IMR-90 (cell line): ENCODE measurements around the gene HDAC3. TPM values are rescaled to one million over a fixed set of nuclear protein-coding genes. Genes with fewer than 3 reads are reported as not detected.

ENCODE experiments used
- ATAC-seq: fragments of 200-7000 bp; cut with Tn5 transposase; 2 replicates; pipeline ENCODE4 v1.9.1; 2020; ENCODE audit warnings: low read depth, mild to moderate bottlenecking, moderate library complexity
- BruUV-seq: library from RNA; stranded (reverse); fragments of 400-500 nt; replicated peaks from 2 replicates; lab custom pipeline; 2021; lab: Mats Ljungman, UMichigan
- CTCF ChIA-PET: fragments of 300-600 bp; formaldehyde crosslinking; extraction: SDS; loops from one replicate; lab custom pipeline; 2021; ENCODE audit warnings: antibody characterized with exemption; lab: Yijun Ruan, JAX
- POLR2A ChIA-PET: fragments of 300-600 bp; sonication (Branson Sonifier 250); formaldehyde crosslinking; loops from one replicate; lab custom pipeline; 2022; ENCODE audit warnings: antibody characterized with exemption; ENCODE audit not compliant: unreplicated experiment; lab: Charles Lee
- DNase-seq: peaks from one replicate; pipeline ENCODE4 v3.0.0; 2013
- H2AFZ ChIP-seq: replicated peaks from 2 replicates; pipeline ENCODE3; 2013; ENCODE audit warnings: low read length, mild to moderate bottlenecking; ENCODE audit not compliant: poor library complexity
- H2AK5ac ChIP-seq: 2 replicates; pipeline ENCODE4 v1.6.1; 2013; ENCODE audit warnings: low read depth, low read length, inconsistent platforms
- H2AK9ac ChIP-seq: replicated peaks from 2 replicates; pipeline ENCODE3; 2013; ENCODE audit warnings: mild to moderate bottlenecking, low read depth, low read length, moderate library complexity; ENCODE audit not compliant: poor library complexity
- H2BK120ac ChIP-seq: 2 replicates; pipeline ENCODE4 v1.6.1; 2013; ENCODE audit warnings: low read depth, low read length, inconsistent platforms
- H2BK15ac ChIP-seq: 3 replicates; pipeline ENCODE4 v1.6.1; 2013; ENCODE audit warnings: low read depth, low read length, inconsistent platforms
- H2BK20ac ChIP-seq: 2 replicates; pipeline ENCODE4 v1.6.1; 2013; ENCODE audit warnings: low read depth, mild to moderate bottlenecking, inconsistent platforms, low read length, moderate library complexity
- H2BK5ac ChIP-seq: 2 replicates; pipeline ENCODE4 v1.6.1; 2013; ENCODE audit warnings: mild to moderate bottlenecking, low read depth, low read length, inconsistent platforms; ENCODE audit not compliant: poor library complexity, severe bottlenecking
- H3K14ac ChIP-seq: replicated peaks from 2 replicates; pipeline ENCODE4 v1.6.1; 2013; ENCODE audit warnings: low read depth, low read length, inconsistent platforms
- H3K18ac ChIP-seq: 2 replicates; pipeline ENCODE4 v1.6.1; 2013; ENCODE audit warnings: low read depth, low read length, control low read depth
- H3K23ac ChIP-seq: 2 replicates; pipeline ENCODE4 v1.6.1; 2013; ENCODE audit warnings: low read depth, low read length, inconsistent platforms
- H3K27ac ChIP-seq: 2 replicates; pipeline ENCODE4 v1.5.1; 2013; ENCODE audit warnings: mild to moderate bottlenecking, control low read depth, low read length; ENCODE audit not compliant: insufficient read depth
- H3K27me3 ChIP-seq: 2 replicates; pipeline ENCODE4 v1.6.1; 2013; ENCODE audit warnings: low read length; ENCODE audit not compliant: control insufficient read depth, insufficient read depth
- H3K36me3 ChIP-seq: 2 replicates; pipeline ENCODE4 v1.6.1; 2013; ENCODE audit warnings: low read length, mixed read lengths; ENCODE audit not compliant: control insufficient read depth, insufficient read depth
- H3K4ac ChIP-seq: 2 replicates; pipeline ENCODE4 v1.6.1; 2013; ENCODE audit warnings: low read depth, low read length, inconsistent platforms
- H3K4me1 ChIP-seq: 2 replicates; pipeline ENCODE4 v1.6.1; 2013; ENCODE audit warnings: low read length, mixed read lengths; ENCODE audit not compliant: control insufficient read depth, insufficient read depth
- H3K4me2 ChIP-seq: 2 replicates; pipeline ENCODE4 v1.6.1; 2013; ENCODE audit warnings: low read depth, mild to moderate bottlenecking, control low read depth, low read length, moderate library complexity
- H3K4me3 ChIP-seq: 2 replicates; pipeline ENCODE4 v1.5.1; 2013; ENCODE audit warnings: low read depth, mild to moderate bottlenecking, control low read depth, low read length, moderate library complexity; ENCODE audit not compliant: insufficient read depth
- H3K56ac ChIP-seq: 2 replicates; pipeline ENCODE4 v1.6.1; 2013; ENCODE audit warnings: low read length, inconsistent platforms; ENCODE audit not compliant: insufficient read depth; ENCODE audit errors: extremely low read depth
- H3K79me1 ChIP-seq, 2 experiments: 2 replicates each; pipeline ENCODE4 v1.6.1; 2013; ENCODE audit warnings: low read length in 2 of 2, inconsistent platforms in 1 of 2, low read depth in 1 of 2
- H3K9ac ChIP-seq: 2 replicates; pipeline ENCODE4 v1.6.1; 2013; ENCODE audit warnings: low read depth, low read length, control low read depth
- H3K9me1 ChIP-seq: 2 replicates; pipeline ENCODE4 v1.6.1; 2013; ENCODE audit warnings: low read length, inconsistent platforms; ENCODE audit not compliant: insufficient read depth
- H3K9me3 ChIP-seq: 2 replicates; pipeline ENCODE4 v1.6.1; 2013; ENCODE audit warnings: low read length; ENCODE audit not compliant: control insufficient read depth, insufficient read depth
- H4K20me1 ChIP-seq: 2 replicates; pipeline ENCODE4 v1.6.1; 2013; ENCODE audit warnings: low read length, inconsistent platforms; ENCODE audit not compliant: insufficient read depth
- H4K5ac ChIP-seq: 2 replicates; pipeline ENCODE4 v1.6.1; 2013; ENCODE audit warnings: mild to moderate bottlenecking, low read depth, low read length, control low read depth
- H4K8ac ChIP-seq, 2 experiments: 2 replicates each; pipeline ENCODE4 v1.6.1; 2013; ENCODE audit warnings: low read depth in 2 of 2, low read length in 2 of 2, control low read depth in 1 of 2, inconsistent platforms in 1 of 2
- H4K91ac ChIP-seq: 2 replicates; pipeline ENCODE4 v1.6.1; 2013; ENCODE audit warnings: low read depth, low read length, inconsistent platforms; ENCODE audit not compliant: insufficient read depth
- BHLHE40 ChIP-seq: fragments of 150-350 bp; IDR thresholded peaks from 2 replicates; pipeline ENCODE4 v1.6.1; 2016; ENCODE audit warnings: mild to moderate bottlenecking, low read depth, low read length
- CHD1 ChIP-seq: IDR thresholded peaks from 2 replicates; pipeline ENCODE4 v1.6.1; 2012; ENCODE audit warnings: low read depth, low read length, improper control_type of control experiment
- CTCF ChIP-seq: conservative IDR thresholded peaks from 2 replicates; pipeline ENCODE4 v1.5.1; 2012; ENCODE audit warnings: mild to moderate bottlenecking, low read depth, low read length, improper control_type of control experiment
- ELK1 ChIP-seq: fragments of 150-350 bp; IDR thresholded peaks from 2 replicates; pipeline ENCODE4 v1.6.1; 2016; ENCODE audit warnings: low read depth, mild to moderate bottlenecking, low read length, moderate library complexity, borderline replicate concordance
- FOS ChIP-seq: fragments of 150-350 bp; IDR thresholded peaks from 2 replicates; pipeline ENCODE4 v1.6.1; 2016; ENCODE audit warnings: low read depth, low read length
- MAFK ChIP-seq: IDR thresholded peaks from 2 replicates; pipeline ENCODE4 v1.6.1; 2012; ENCODE audit warnings: low read depth, low read length, improper control_type of control experiment
- MAZ ChIP-seq: IDR thresholded peaks from 2 replicates; pipeline ENCODE4 v1.6.1; 2012; ENCODE audit warnings: low read depth, mild to moderate bottlenecking, low read length, improper control_type of control experiment, moderate library complexity, borderline replicate concordance
- MXI1 ChIP-seq: IDR thresholded peaks from 2 replicates; pipeline ENCODE4 v1.6.1; 2012; ENCODE audit warnings: low read depth, mild to moderate bottlenecking, low read length, moderate library complexity, borderline replicate concordance
- NFE2L2 ChIP-seq: fragments of 150-350 bp; IDR thresholded peaks from 2 replicates; pipeline ENCODE4 v1.6.1; 2016; ENCODE audit warnings: low read depth, mild to moderate bottlenecking, low read length
- POLR2A ChIP-seq: IDR thresholded peaks from 2 replicates; pipeline ENCODE4 v1.6.1; 2012; ENCODE audit warnings: mild to moderate bottlenecking, low read depth, low read length
- RFX5 ChIP-seq: IDR thresholded peaks from 2 replicates; pipeline ENCODE4 v1.8.0; 2012; ENCODE audit warnings: low read depth, mild to moderate bottlenecking, low read length, moderate library complexity
- SMC3 ChIP-seq: fragments of 150-350 bp; IDR thresholded peaks from 2 replicates; pipeline ENCODE4 v1.6.1; 2016; ENCODE audit warnings: low read depth, mild to moderate bottlenecking, antibody characterized with exemption, low read length, moderate library complexity
- USF2 ChIP-seq: fragments of 150-350 bp; IDR thresholded peaks from 2 replicates; pipeline ENCODE4 v1.6.1; 2017; ENCODE audit warnings: mild to moderate bottlenecking, antibody characterized with exemption, low read length, low read depth
- WGBS, 2 experiments: methylation state at CpG; one replicate each; pipeline versions ENCODE4 v1.1.5 to v1.1.7; 2013; ENCODE audit warnings: missing lambda C conversion rate in 2 of 2; ENCODE audit not compliant: insufficient read length in 1 of 2; ENCODE audit errors: extremely low coverage in 2 of 2; 5-methylcytosine and 5-hydroxymethylcytosine counted together
- dilution Hi-C: fragments of 300-500 bp; cut with HindIII; formaldehyde crosslinking; loops from one replicate; pipeline ENCODE4 v1.14.3; 2018; ENCODE audit warnings: low sequenced_read_pairs; ENCODE audit not compliant: unreplicated experiment
- in situ Hi-C: fragments of 300-500 bp; cut with MboI; formaldehyde crosslinking; loops from 3 replicates; pipeline ENCODE4 v1.14.3; 2019; ENCODE audit warnings: low sequenced_read_pairs, inconsistent platforms, mixed read lengths
- intact Hi-C: fragments of 100-400 bp; cut with micrococcal nuclease; formaldehyde crosslinking; loops from 2 replicates; pipeline ENCODE4 v1.10.0; 2022
- polyA plus RNA-seq, 3 experiments: library from polyadenylated mRNA; depleted of rRNA; stranded (reverse); fragments of >200 nt; gene quantifications; 2 replicates each; pipeline ENCODE4 v1.2.3, GENCODE V29; 2012; ENCODE audit warnings: low replicate concordance in 1 of 3
- total RNA-seq: library from RNA; depleted of rRNA; stranded (reverse); fragments of >200 nt; gene quantifications from 2 replicates; pipeline ENCODE4 v1.2.3, GENCODE V29; 2012

HDAC3 gene
- total and polyA plus RNA-seq, 2 of the 4 experiments (the other 2 are of a cell fraction) = 84.2 to 89.7 TPM

- H3K9me1 ChIP-seq = no peaks in the 10 kb centered on the region; the same call in 1 of the 2 replicates
- TF ChIP-seq POLR2A (no peak), FOS (no peak), SMC3 (no peak), CTCF (no peak), MXI1 (no peak), NFE2L2 (no peak), ELK1 (no peak), USF2 (no peak), RFX5 (no peak), CHD1 (no peak), MAZ (no peak), BHLHE40 (no peak), MAFK (no peak)
- in situ Hi-C loops (no loop called here), intact Hi-C loops (no loop called here), dilution Hi-C loops (no loop called here)
- no peaks in the 10 kb centered on the region for H3K9me3 ChIP-seq
- H3K4ac ChIP-seq = no peak overlapping the region
- BruUV-seq = no TSS peak
- no peak overlapping the region for H2AFZ ChIP-seq
- H3K4me3 ChIP-seq = no peak overlapping the region
- peaks cover 3% of the 10 kb centered on the region; the same call in 1 of the 2 replicates for H4K20me1 ChIP-seq
- peak overlapping the region; percentile 47; the same call in 1 of the 2 replicates for H3K23ac ChIP-seq
- ATAC-seq (no peak), DNase-seq (no peak)
- WGBS, 2 experiments = 90% methylated on average over 2 of the region's 9 CpGs; no CpG with 5 or more reads in 1 of the 2 experiments
- peaks cover 6% of the 10 kb centered on the region for H3K36me3 ChIP-seq
- ChIA-PET CTCF (interaction anchor here (1.1 to 6.7 kb wide), 2 partner anchors 8 to 23 kb away, joined by 5 to 94 read pairs; no protein-coding TSS in a partner anchor), POLR2A (no interaction called here)
- H3K4me2 ChIP-seq = no peak overlapping the region
- no peak overlapping the region for H2BK20ac ChIP-seq
- H3K9ac ChIP-seq = no peak overlapping the region
- H3K14ac ChIP-seq = no peak overlapping the region
- 0 out of 2 replicates have a peak, but pooled peaks cover 3% of the 10 kb centered on the region for H3K4me1 ChIP-seq
- H2AK5ac ChIP-seq = no peak overlapping the region
- no peaks in the 10 kb centered on the region for H3K27me3 ChIP-seq
- H2BK120ac ChIP-seq = no peak overlapping the region
- no peak overlapping the region for H4K5ac ChIP-seq
- no peak overlapping the region for H4K8ac ChIP-seq
- H2AK9ac ChIP-seq = no peak overlapping the region
- no peak overlapping the region for H2BK5ac ChIP-seq
- no peak overlapping the region for H3K56ac ChIP-seq
- no peak overlapping the region for H4K91ac ChIP-seq
- H2BK15ac ChIP-seq = no peak overlapping the region
- no peak overlapping the region for H3K27ac ChIP-seq
- peaks cover 14 to 43% of the 10 kb centered on the region in 2 experiments for H3K79me1 ChIP-seq
- no peak overlapping the region for H3K18ac ChIP-seq
These were observed 20.5 kb downstream of the HDAC3 start for GRCh38 chr5:141615991-141616720.
